ENCODE results near the gene ZSWIM3.
A peak's percentile ranks its signal among the peaks of the same experiment; 100 is the strongest.

Gene ZSWIM3

DNA sequence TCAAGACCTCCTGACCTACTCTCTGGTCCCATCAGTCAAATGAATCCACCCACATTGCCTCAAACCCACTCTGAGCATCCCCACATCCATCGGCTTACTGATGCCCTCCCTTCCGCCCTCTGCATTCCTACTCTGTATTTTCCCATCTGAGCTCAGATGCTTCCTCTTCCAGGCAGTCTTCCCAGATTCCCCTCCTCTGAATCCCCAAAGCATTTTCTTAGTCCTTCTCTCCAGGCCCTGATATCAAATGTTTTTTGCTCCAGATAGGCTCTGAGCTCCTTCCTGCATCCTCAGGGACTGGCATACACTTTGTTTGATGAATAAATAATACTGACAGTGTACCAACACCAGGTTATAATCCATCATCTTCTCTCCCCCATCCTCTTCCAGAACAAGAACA lies 50.7 kb downstream of the ZSWIM3 start:
- Histone ChIP-seq H3K9me3 (ENCODE audit: control insufficient read depth, insufficient read depth, low read length) (no peaks in the 10 kb centered on the region), H3K79me2 (ENCODE audit: control insufficient read depth, low read length) (no peaks in the 10 kb centered on the region), H3F3A (ENCODE audit: control insufficient read depth, insufficient read depth) (no peaks in the 10 kb centered on the region), H3K4me1 (ENCODE audit: control insufficient read depth, low read length) (peaks cover 16% of the 10 kb centered on the region), H4K20me1 (ENCODE audit: control insufficient read depth, insufficient read depth, low read depth, low read length) (no peaks in the 10 kb centered on the region), H3K9me2 (replicated peaks; ENCODE audit: control insufficient read depth, low read length) (no peaks in the 10 kb centered on the region), H3K4me2 (ENCODE audit: low read length) (no peak overlapping the region), H3K27ac (ENCODE audit: low read depth, low read length) (no peak overlapping the region), H3K4me3 (ENCODE audit: low read length) (no peak overlapping the region), H3K27me3 (ENCODE audit: control insufficient read depth, low read length) (peaks cover 12% of the 10 kb centered on the region), H3K36me3 (ENCODE audit: control insufficient read depth, low read length) (no peaks in the 10 kb centered on the region)
- no peak for TF ChIP-seq CTCF (IDR thresholded peaks at IDR 0.05; ENCODE audit: low read depth, low read length, poor library complexity, severe bottlenecking)
- no peak for TF ChIP-seq EZH2phosphoT487 (IDR thresholded peaks at IDR 0.05; ENCODE audit: borderline replicate concordance, low read length)

- peaks cover 14% of the 10 kb centered on the region for H3K4me1 ChIP-seq (ENCODE audit: control insufficient read depth, low read length)
- H4K20me1 ChIP-seq (ENCODE audit: control insufficient read depth, insufficient read depth, low read depth, low read length): no peaks in the 10 kb centered on the region
- no peak overlapping the region for H3K27ac ChIP-seq (ENCODE audit: low read depth, low read length)
- peaks cover 15% of the 10 kb centered on the region for H3K27me3 ChIP-seq (ENCODE audit: control insufficient read depth, low read length)
- TF ChIP-seq EZH2phosphoT487 (IDR thresholded peaks at IDR 0.05; ENCODE audit: borderline replicate concordance, low read length): no peak
- no peak for TF ChIP-seq CTCF (IDR thresholded peaks at IDR 0.05; ENCODE audit: low read depth, low read length, poor library complexity, severe bottlenecking)
- no peak overlapping the region for H3K4me2 ChIP-seq (ENCODE audit: low read length)
- H3K9me2 ChIP-seq (replicated peaks; ENCODE audit: control insufficient read depth, low read length): no peaks in the 10 kb centered on the region
- no peaks in the 10 kb centered on the region for H3K36me3 ChIP-seq (ENCODE audit: control insufficient read depth, low read length)
- no peaks in the 10 kb centered on the region for H3K79me2 ChIP-seq (ENCODE audit: control insufficient read depth, low read length)
- no peak overlapping the region for H3K4me3 ChIP-seq (ENCODE audit: low read length)
- no peaks in the 10 kb centered on the region for H3F3A ChIP-seq (ENCODE audit: control insufficient read depth, insufficient read depth)
- no peaks in the 10 kb centered on the region for H3K9me3 ChIP-seq (ENCODE audit: control insufficient read depth, insufficient read depth, low read length)
These were observed 52.0 kb downstream of the ZSWIM3 start for GRCh38 chr20:45909336-45909808.

DNA sequence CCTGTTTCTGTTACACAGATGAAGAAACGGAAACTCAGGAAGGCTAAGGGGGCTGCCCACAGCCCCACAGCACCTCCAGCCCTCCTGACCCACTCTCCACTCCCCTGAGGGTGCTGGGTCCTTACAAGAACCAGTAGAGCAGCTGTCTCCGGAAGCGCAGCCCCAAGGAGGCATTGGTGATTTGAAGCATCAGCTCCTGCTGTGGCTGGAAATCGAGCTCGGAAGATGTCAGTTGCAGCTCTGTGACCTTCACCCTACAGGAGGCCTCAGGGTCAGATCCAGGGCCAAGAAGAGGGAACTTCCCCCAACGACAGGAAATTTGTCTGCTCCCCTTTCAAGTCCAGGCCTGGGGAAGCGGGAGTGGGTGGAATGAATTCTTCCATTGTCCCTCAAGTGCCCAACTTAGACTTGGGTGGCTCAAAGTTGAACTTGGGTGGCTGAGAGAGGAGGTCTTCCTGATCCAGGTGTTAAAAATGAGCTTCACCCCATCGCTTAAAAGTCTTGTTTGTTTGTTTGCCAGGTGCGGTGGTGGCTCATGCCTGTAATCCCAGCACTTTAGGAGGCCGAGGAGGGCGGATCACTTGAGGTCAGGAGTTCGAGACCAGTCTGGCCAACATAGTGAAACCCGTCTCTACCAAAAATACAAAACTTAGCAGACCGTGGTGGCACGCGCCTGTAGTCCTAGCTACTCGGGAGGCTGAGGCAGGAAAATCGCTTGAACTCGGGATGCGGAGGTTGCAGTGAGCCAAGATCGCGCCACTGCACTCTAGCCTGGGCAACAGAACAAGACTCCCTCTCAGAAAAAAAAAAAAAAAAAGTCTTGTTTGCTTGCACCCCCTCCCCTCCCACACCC lies 52.6 kb downstream of the ZSWIM3 start:
- H4K20me1 ChIP-seq (ENCODE audit: control insufficient read depth, insufficient read depth, low read depth, low read length): no peaks in the 10 kb centered on the region
- no peaks in the 10 kb centered on the region for H3K9me3 ChIP-seq (ENCODE audit: control insufficient read depth, insufficient read depth, low read length)
- H3K4me1 ChIP-seq (ENCODE audit: control insufficient read depth, low read length): peaks cover 14% of the 10 kb centered on the region
- TF ChIP-seq CTCF (IDR thresholded peaks at IDR 0.05; ENCODE audit: low read depth, low read length, poor library complexity, severe bottlenecking) (no peak), EZH2phosphoT487 (IDR thresholded peaks at IDR 0.05; ENCODE audit: borderline replicate concordance, low read length) (no peak)
- no peaks in the 10 kb centered on the region for H3F3A ChIP-seq (ENCODE audit: control insufficient read depth, insufficient read depth)
- peak overlapping the region; percentile 43 for H3K4me2 ChIP-seq (ENCODE audit: low read length)
- H3K79me2 ChIP-seq (ENCODE audit: control insufficient read depth, low read length): no peaks in the 10 kb centered on the region
- H3K27ac ChIP-seq (ENCODE audit: low read depth, low read length): no peak overlapping the region
- no peaks in the 10 kb centered on the region for H3K36me3 ChIP-seq (ENCODE audit: control insufficient read depth, low read length)
- H3K9me2 ChIP-seq (replicated peaks; ENCODE audit: control insufficient read depth, low read length): no peaks in the 10 kb centered on the region
- H3K27me3 ChIP-seq (ENCODE audit: control insufficient read depth, low read length): peaks cover 20% of the 10 kb centered on the region
- peak overlapping the region; percentile 27; the same call in 1 of the 2 replicates for H3K4me3 ChIP-seq (ENCODE audit: low read length)

All from DOHH2 (cell line).